GM21381 (cell line): Measurements from ENCODE around the gene HOXD9.

Experiments
- ATAC-seq: cut with Tn5 transposase; IDR thresholded peaks from one replicate; pipeline ENCODE4 v1.9.1; 2021; ENCODE audit warnings: mild to moderate bottlenecking, moderate library complexity; ENCODE audit not compliant: unreplicated experiment

The HOXD9 gene

DNA sequence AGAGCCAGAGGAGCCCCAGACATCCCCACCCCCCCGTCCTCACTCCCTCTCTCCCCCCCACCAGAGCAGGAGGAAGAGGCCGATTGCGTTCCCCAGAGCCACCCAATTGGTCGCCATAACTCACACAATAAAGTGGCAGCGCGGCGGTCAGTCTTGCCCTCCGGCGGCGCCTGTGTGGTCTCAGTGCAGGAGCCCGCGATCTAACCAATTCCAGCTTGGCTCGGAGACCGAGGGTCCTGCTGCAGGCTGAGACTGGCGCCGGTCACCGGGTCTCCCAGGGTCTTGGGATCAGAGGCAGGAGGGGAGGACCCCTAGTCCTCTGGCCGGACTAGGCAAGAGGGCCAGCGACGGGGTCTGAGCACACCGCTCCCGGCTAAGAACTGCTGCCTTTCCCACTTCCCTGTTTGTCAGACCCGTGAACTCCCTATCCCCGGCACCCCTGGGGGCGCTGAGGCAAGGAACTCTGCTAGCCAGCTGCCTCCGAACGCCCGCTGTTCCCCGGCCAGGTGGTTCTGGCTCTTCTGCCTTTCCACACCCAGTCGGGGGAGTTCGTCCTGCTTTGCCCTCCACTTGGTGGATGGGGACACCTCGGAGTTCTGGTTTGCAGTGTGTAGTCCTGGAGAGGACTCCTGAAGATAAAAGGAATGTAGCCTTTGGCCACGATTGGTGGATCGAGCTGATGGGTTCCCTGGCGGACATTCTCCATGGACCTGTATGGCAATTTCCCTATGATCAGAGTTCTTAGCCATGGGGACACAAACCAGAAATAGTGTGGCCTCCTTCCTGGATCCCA, 24.0 kb upstream of the HOXD9 start:
- no peak for ATAC-seq

DNA sequence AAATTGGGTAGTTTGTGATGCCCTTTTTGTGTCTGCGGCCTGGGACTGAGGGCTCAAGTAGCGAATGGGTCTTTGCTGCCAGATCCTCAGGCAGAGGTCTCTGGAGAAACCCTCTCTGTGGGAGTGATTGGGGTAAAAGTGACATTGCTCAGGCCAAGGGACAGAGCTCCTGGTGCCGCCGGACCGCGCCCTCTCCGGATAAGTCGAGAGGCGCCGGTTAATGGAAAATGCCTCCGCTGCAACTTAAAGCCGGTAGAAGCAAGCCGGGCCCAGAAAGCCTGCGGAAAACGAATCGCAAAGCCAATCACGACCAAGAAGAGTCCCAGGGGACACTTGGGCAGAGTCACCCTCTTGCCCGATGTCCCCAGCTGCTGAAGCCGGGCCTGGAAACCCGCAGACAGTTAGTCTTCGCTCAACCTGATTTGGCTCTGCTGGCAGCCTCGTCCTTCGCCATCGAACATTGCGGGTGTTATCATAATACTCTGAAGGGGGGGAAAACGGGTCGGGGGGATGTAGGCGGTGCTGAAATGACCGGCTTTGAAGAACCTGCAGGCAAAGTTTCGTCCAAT, 23.3 kb upstream of the HOXD9 start:
- ATAC-seq, result no peak

GRCh38 chr2:176099728-176100546, 22.6 kb upstream of the HOXD9 start, which contains the start of gene HOXD12:
TSS of gene HOXD12 (plus strand) at chr2:176099795. CDS start at chr2:176099802, 7 bp downstream.
- no peak for ATAC-seq

DNA sequence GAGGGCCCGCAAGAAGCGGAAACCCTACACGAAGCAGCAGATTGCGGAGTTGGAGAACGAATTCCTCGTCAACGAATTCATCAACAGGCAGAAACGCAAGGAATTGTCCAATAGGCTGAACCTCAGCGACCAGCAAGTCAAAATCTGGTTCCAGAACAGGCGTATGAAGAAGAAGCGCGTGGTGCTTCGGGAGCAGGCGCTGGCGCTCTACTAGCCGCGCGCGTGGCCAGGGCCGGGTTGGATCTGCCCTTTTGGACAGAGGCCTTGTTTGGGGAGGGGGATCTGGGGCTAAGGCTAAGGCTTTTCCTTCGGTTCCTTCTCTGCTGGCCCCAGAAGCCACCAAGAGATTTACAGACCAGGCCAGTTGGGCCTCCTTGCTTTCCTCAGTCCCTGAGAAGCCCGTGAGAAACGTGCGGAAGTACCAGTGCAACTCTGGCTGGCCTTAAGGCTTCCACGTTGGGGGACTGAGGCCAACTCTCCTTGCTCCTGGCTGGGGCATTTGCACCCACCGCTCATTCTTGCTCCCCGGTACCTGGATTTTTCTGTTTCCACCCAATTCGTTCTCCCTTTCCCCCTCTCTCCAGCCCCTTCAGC, 21.9 kb upstream of the HOXD9 start:
- ATAC-seq, result no peak

- no peak for ATAC-seq
Measured at GRCh38 chr2:176101216-176101830, 21.2 kb upstream of the HOXD9 start.

DNA sequence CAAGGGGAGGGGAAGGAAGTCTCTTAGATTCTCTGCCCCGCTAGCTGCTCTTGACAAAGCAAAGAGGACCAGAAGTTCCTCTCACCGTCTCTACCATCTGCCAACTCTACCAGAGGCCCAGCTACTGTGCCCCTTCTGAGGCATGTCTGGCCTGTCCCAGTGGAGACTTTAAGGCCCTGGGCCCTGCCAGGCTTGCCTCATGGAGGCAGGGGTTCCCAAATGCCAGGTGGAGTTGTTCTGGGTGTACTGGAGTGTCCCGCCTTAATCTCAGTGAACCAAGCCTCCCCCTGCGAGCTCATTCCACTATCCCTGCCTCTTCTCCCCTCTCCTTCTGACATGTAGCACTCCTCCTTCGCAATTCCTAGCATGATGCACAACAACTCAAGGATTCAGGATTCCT, 20.7 kb upstream of the HOXD9 start:
- ATAC-seq, result no peak

DNA sequence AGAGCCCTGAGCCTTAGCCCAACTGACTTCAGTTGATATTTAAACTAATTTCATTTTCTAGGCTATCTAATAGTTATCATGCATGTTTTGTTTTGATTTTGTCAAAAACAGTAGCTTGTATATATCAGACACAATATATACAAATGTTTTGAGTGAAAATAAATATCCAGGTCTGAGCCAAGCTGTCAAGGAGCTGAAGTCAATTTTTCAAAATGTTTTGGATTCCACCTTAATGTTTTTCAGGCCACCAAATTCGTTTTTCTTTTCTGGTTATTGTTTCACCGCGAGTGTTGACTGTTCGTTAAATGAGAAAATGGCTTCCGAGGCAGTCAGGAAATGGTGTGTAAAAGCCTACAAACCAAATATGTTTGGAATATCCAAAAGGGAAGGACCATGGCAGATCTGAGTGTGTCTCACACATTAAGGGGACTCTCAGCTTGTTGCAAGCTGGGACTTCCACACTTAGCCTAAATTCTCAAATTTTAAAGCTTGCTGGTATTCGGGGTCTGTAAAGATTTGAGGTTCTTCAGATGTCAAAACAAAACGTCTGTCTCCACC, 20.1 kb upstream of the HOXD9 start:
- ATAC-seq, result no peak

- no peak for ATAC-seq
Measured at GRCh38 chr2:176103194-176103593, 19.3 kb upstream of the HOXD9 start.

DNA sequence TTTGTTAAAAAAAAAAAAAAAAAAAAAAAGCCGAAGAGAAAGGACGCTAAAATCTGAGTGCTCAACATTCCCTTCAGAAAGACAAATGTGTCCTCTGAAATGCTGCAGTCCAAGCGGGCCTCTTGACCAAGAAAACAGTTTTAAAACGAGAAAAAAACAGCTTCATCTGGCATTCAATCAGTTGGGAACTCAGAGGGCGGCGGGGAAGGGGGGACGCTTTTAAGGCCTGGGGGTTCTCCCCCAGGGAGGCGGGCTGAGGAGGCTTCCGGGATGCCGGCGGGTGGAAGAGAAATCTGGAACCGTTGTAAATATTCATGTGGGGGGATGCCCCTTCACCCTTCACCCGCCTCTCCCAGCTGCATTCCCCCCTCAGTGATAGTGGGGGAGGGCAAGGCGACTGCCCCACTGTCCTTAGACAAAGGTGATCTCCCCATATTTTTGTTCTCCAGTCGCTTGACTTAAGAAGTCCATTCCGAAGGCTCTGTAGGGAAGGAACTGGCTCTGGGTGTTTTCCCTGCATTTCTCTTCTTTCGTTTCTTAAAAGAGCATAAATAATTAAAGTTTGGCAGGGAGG, 18.7 kb upstream of the HOXD9 start:
- no peak for ATAC-seq

DNA sequence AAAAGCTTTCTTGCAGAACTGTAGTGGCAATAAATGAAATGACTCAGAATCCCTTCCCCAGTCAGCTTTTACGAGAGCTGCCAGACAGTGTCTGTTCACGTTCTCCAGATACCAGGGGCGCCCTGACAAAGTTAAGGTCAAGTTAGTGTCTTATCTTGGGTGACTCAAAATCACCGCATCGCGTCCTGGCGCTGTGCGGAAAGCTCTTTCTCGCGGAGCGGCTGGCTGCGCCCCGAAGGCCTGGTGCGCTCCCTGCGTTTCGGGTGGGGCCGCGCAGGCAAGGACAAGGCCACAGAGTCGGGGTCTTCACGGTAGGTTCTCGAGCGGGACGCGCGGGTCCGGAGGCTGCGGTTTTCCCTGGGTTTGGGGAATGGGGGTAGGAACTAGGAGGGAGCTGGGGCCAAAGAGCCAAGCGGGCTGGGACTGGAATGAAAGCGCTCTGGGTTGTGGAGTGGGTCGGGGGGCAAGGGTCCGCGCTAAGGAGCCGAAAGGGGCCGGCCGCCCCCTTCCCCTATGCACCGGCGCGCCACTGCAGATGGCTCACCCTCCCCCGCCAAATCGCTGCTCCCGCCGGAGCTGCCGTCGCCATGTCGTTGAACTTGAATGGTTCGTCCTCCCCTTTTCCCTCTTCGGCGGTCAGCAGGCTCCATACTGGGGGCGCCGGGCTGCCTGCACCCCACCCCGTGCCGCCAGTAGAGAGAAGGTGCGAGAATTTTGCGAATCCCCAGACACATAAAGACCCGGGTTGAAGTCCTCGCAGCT, 18.0 kb upstream of the HOXD9 start:
- ATAC-seq, result no peak

DNA sequence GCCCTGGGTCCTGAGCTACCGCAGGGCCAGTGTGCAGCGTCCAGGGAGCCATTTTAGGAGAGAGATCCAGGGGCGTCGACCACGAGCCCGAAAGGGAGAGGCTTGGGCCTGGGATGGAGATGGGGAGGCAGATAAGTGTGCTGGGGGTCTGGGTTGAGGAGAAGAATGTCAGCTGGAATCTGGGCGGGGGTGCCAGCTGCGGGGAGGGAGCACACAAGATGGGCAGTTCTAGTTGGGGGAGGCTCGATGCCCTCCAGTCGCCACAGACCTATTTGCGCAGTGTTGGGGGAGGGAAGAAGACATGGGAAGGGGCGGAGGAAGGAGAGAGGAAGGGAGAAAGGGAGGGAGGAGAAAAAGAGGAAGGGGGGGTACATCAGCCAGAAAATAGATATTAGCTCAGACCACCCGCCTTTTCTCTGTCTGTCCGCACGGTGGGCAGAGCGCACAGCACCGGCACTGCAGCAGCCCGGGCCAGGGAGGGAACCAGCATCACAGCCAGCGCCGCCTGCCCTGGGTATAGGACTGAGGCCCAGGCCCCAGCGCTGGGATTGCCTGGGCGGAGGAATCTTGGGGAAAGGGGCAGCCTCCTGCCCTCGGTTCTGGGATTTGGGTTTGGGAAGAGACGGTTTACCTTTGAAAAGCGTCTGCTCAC, 17.3 kb upstream of the HOXD9 start:
- ATAC-seq, result no peak

- ATAC-seq, result no peak
Measured at GRCh38 chr2:176105730-176106580, 16.6 kb upstream of the HOXD9 start.

GRCh38 chr2:176106581-176107539, 15.7 kb upstream of the HOXD9 start, which contains the start of gene HOXD11:
TSS of gene HOXD11 (plus strand) at chr2:176107280. CDS start at chr2:176107356, 76 bp downstream.
- ATAC-seq, result no peak

DNA sequence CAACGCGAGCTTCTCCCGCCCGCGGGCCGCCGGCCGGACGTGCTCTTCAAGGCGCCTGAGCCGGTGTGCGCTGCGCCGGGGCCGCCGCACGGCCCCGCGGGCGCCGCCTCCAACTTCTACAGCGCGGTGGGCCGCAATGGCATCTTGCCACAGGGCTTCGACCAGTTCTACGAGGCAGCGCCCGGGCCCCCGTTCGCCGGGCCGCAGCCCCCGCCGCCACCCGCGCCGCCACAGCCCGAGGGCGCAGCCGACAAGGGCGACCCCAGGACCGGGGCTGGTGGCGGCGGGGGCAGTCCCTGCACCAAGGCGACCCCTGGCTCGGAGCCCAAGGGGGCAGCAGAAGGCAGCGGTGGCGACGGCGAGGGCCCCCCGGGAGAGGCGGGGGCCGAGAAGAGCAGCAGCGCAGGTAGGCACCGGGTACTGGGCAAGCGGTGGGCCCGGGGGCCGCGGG, 14.8 kb upstream of the HOXD9 start:
- ATAC-seq, result no peak

DNA sequence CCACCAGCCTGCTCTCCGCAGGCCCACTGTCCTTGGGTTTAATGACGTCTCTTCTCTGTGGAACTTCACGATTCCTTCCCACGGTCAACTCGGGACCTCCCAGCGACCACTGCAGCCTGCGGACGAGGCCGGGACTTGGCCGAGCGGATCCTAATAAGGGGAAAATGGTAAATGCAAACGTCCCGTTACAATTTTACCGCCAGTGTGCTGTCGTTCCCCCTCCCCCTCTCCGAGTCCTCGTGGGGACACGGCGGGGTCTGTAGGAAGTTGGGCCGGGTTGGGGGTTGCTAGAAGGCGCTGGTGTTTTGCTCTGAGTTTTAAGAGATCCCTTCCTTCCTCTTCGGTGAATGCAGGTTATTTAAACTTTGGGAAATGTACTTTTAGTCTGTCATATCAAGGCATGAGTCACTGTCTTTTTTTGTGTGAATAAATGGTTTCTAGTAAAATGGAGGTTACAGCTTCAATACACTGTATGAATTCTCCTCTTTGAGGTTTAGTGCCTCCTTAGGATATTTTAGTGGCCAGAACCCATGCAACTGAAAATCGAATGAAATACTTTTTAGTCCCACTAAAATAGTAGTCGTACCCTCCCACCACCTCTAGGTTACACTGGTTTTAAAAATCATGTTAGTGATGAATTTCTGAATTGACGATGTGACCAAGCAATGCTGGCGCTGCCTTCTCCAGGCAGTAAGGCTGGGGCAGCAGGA, 13.2 kb upstream of the HOXD9 start:
- no peak for ATAC-seq

DNA sequence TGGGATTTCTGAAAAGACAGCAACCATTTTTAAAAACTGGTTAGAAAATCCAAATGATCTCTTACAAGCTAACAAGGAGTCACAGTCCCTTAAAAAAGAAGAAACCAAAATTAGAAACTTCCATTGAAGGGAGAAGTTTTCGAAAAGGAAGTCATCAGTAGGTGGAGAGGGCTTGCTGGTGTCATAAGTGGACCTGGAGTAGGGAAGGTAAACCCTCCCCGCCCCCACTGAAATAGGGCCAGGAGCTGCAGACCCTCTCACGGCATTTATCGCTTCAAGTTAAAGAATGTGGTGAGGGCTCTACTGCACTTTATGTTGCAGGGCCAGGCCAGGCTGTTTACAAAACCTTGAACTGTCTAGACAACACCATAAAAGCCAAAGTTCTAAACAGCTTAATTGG, 12.6 kb upstream of the HOXD9 start:
- no peak for ATAC-seq
